Progenitor cell of endocrine pancreas (in vitro differentiated cells): ENCODE results near the gene SMARCB1. TPM values are rescaled to one million over a fixed set of nuclear protein-coding genes. Genes with fewer than 3 reads are reported as not detected.
"Not testable (repeated sequence)": the region's sequence is repeated elsewhere in the genome, so short reads cannot be mapped to it uniquely, and the experiment has no call there.

Experiments used
- DNase-seq: peaks from one replicate; pipeline ENCODE4 v3.0.0; 2021; ENCODE audit warnings: low spot score; ENCODE audit not compliant: unreplicated experiment
- H3K27ac Mint-ChIP-seq: 2 replicates; pipeline ENCODE4 v1.8.0; 2021; ENCODE audit warnings: mild to moderate bottlenecking, moderate library complexity, mixed read lengths
- H3K27me3 Mint-ChIP-seq: 2 replicates; pipeline ENCODE4 v1.8.0; 2021; ENCODE audit warnings: mixed read lengths
- H3K36me3 Mint-ChIP-seq: 2 replicates; pipeline ENCODE4 v1.8.0; 2022; ENCODE audit warnings: mixed read lengths; ENCODE audit not compliant: insufficient read depth
- H3K4me1 Mint-ChIP-seq: 2 replicates; pipeline ENCODE4 v1.8.0; 2021; ENCODE audit warnings: low read depth, mixed read lengths
- H3K4me3 Mint-ChIP-seq: 2 replicates; pipeline ENCODE4 v1.8.0; 2021; ENCODE audit warnings: low read depth, mild to moderate bottlenecking, moderate library complexity, mixed read lengths
- H3K9me3 Mint-ChIP-seq: 2 replicates; pipeline ENCODE4 v1.8.0; 2021; ENCODE audit warnings: low read depth, mixed read lengths
- total RNA-seq: library from RNA; stranded (reverse); gene quantifications from 2 replicates; pipeline ENCODE4 v1.2.1, GENCODE V29; 2021
- TF ChIP-seq, protein P1 (sequence below): fragments of 200-600 bp; sonication (generic); IDR thresholded peaks from one replicate; pipeline ENCODE4 v1.5.0; 2021; ENCODE audit warnings: antibody characterized with exemption, mild to moderate bottlenecking; ENCODE audit not compliant: unreplicated experiment

SMARCB1 gene
- total RNA-seq, 1 donor from 2014 or later, result 195 TPM

DNA sequence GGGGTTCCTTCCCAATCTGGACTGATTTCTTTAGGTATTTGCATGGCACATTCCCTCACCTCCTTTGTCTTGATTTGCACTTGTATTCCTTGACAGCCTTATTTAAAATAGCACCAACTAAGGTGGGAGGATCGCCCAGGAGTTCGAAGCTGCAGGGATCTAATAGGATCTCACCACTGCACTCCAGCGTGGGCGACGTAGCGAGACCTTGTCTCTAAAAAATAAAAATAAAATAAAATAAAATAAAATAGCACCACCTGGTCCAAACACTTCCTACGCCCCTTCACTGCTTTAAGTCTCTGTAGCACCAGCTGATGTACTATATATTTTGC, 71.7 kb downstream of the SMARCB1 start:
- Mint-ChIP-seq H3K9me3 (no peaks in the 10 kb centered on the region), H3K27me3 (no peaks in the 10 kb centered on the region), H3K4me1 (peaks cover 18% of the 10 kb centered on the region), H3K36me3 (peaks cover 5% of the 10 kb centered on the region), H3K27ac (peak overlapping the region; percentile 94), H3K4me3 (peak overlapping the region; percentile 89)
- DNase-seq, result no peak
- TF ChIP-seq, protein P1, sequence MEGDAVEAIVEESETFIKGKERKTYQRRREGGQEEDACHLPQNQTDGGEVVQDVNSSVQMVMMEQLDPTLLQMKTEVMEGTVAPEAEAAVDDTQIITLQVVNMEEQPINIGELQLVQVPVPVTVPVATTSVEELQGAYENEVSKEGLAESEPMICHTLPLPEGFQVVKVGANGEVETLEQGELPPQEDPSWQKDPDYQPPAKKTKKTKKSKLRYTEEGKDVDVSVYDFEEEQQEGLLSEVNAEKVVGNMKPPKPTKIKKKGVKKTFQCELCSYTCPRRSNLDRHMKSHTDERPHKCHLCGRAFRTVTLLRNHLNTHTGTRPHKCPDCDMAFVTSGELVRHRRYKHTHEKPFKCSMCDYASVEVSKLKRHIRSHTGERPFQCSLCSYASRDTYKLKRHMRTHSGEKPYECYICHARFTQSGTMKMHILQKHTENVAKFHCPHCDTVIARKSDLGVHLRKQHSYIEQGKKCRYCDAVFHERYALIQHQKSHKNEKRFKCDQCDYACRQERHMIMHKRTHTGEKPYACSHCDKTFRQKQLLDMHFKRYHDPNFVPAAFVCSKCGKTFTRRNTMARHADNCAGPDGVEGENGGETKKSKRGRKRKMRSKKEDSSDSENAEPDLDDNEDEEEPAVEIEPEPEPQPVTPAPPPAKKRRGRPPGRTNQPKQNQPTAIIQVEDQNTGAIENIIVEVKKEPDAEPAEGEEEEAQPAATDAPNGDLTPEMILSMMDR, result no peak

DNA sequence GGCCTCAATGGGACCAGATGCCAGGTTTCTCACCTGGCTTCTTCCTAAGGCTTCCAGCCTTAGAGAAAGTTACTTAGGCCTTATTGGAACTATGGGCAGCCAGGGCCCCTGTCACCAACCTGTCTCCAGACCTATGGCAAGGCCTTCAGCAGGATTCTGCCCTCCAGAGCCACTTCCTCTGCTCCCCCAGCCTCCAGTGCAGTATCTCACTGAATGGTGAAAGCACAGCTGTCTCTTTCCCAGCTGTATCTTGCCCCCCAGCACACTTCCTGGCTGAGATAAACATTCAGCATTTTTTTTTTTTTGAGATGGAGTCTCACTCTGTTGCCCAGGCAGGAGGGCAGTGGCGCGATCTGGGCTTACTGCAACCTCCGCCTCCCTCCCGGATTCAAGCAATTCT, 72.4 kb downstream of the SMARCB1 start:
- DNase-seq, result no peak
- peaks cover 18% of the 10 kb centered on the region for H3K4me1 Mint-ChIP-seq
- no peaks in the 10 kb centered on the region for H3K27me3 Mint-ChIP-seq

GRCh38 chr22:23860187-23860586, 73.4 kb downstream of the SMARCB1 start:
- H3K4me1 Mint-ChIP-seq, result peaks cover 18% of the 10 kb centered on the region
- not testable (repeated sequence) for DNase-seq, H3K9me3 Mint-ChIP-seq, H3K4me3 Mint-ChIP-seq, H3K27me3 Mint-ChIP-seq, H3K36me3 Mint-ChIP-seq, H3K27ac Mint-ChIP-seq

More for the DNA sequence above, 72.4 kb downstream of the SMARCB1 start:
- TF ChIP-seq, protein P1, result no peak
- Mint-ChIP-seq H3K9me3 (no peaks in the 10 kb centered on the region), H3K27ac (peak overlapping the region; percentile 33), H3K4me3 (peak overlapping the region; percentile 89), H3K36me3 (peaks cover 5% of the 10 kb centered on the region)

DNA sequence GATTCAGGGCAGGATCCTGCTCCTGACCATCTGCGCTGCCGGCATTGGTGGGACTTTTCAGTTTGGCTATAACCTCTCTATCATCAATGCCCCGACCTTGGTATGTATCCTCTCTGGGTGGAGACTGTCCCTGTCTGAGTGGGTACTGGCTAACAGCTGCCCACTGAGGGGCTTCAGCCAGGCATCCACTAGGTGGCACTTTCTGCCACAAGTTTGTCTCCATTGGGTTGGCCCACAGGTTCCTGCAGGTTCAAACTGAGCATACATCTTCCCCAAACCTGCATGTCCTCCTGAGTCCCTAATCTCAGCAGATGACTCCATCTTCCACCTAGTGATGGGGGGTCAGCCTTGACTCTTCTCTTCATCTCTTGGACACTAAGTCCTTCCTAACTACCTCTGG, 75.3 kb downstream of the SMARCB1 start:
- H3K4me1 Mint-ChIP-seq, result peaks cover 9% of the 10 kb centered on the region
- no peak for DNase-seq
- TF ChIP-seq, protein P1, result peak; percentile 58
- no peaks in the 10 kb centered on the region for H3K9me3 Mint-ChIP-seq
- peaks cover 7% of the 10 kb centered on the region for H3K36me3 Mint-ChIP-seq
- H3K4me3 Mint-ChIP-seq, result no peak overlapping the region
- no peaks in the 10 kb centered on the region for H3K27me3 Mint-ChIP-seq
- no peak overlapping the region for H3K27ac Mint-ChIP-seq

DNA sequence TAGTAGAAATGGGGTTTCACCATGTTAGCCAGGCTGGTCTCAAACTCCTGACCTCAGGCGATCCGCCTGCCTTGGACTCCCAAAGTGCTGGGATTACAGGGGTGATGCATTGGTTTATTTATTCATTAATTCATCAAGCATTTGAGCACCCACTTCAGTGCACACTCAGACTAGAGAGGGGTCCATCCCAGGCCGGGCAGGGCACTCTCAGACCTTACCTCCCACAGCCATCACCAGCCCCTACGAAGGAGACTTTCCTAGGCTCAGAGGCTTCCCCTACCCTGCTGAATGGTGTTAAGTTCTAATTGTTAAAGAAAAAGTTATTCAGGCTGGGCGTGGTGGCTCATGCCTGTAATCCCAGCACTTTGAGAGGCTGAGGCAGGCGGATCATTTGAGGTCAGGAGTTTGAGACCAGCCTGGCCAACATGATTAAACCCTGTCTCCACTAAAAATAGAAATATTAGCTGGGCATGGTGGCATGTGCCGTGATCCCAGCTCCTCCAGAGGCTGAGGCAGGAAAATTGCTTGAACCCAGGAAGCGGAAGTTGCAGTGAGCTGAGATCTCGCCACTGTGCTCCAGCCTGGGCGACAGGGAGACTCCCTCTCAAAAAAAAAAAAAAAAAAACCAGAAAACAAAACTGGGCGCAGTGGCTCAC, 77.9 kb downstream of the SMARCB1 start:
- peaks cover 16% of the 10 kb centered on the region for H3K36me3 Mint-ChIP-seq
- not testable (repeated sequence) for H3K27me3 Mint-ChIP-seq, H3K4me3 Mint-ChIP-seq, H3K9me3 Mint-ChIP-seq, H3K4me1 Mint-ChIP-seq, H3K27ac Mint-ChIP-seq, DNase-seq

DNA sequence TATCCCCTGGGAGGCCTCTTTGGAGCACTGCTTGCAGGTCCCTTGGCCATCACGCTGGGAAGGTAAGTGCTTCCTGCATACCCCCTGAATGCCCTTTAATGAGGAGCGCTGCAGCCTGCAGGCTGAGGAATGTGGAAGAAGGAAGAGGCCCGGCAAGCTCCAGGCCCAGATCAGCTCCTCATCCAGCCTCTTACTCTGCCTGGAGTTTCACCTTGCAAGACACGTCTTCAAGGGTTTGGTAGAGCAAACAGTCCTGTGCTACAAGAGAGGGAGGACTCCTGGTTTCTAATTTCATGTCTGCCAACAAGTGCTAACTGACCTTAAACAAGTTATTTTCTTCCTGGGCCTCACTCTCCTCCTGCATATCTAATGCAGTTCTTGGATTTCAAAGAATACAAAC, 81.8 kb downstream of the SMARCB1 start:
- no peaks in the 10 kb centered on the region for H3K27me3 Mint-ChIP-seq
- TF ChIP-seq, protein P1, result no peak
- H3K27ac Mint-ChIP-seq, result no peak overlapping the region
- no peaks in the 10 kb centered on the region for H3K9me3 Mint-ChIP-seq
- no peak overlapping the region for H3K4me3 Mint-ChIP-seq
- no peaks in the 10 kb centered on the region for H3K4me1 Mint-ChIP-seq
- no peak for DNase-seq
- H3K36me3 Mint-ChIP-seq, result peaks cover 19% of the 10 kb centered on the region
